Panc1 (cell line): ENCODE data around the gene WDR70.

Experiments used
- POLR2AphosphoS5 ChIP-seq: IDR thresholded peaks from 2 replicates; pipeline ENCODE4 v1.6.1; 2012; ENCODE audit warnings: mild to moderate bottlenecking, low read depth, low read length, moderate library complexity
- SIN3A ChIP-seq: IDR thresholded peaks from 2 replicates; pipeline ENCODE4 v1.6.1; 2012; ENCODE audit warnings: low read depth, mild to moderate bottlenecking, low read length, moderate library complexity, borderline replicate concordance; ENCODE audit not compliant: insufficient read depth
- TCF7L2 ChIP-seq: IDR thresholded peaks from 2 replicates; pipeline ENCODE4 v1.6.1; 2011; ENCODE audit warnings: mild to moderate bottlenecking, low read depth, low read length, inconsistent platforms
- TF ChIP-seq, protein P1 (sequence below): fragments of 450-650 bp; IDR thresholded peaks from 2 replicates; pipeline ENCODE4 v1.5.1; 2017; ENCODE audit warnings: mild to moderate bottlenecking
- TF ChIP-seq, protein P2 (sequence below), 2 experiments: IDR thresholded peaks; 2 replicates each; pipeline ENCODE4 v1.6.1; 2011 to 2012; ENCODE audit warnings: low read depth in 2 of 2, control low read depth in 1 of 2, low read length in 1 of 2, mild to moderate bottlenecking in 1 of 2, moderate library complexity in 1 of 2; ENCODE audit not compliant: insufficient read depth in 1 of 2

DNA sequence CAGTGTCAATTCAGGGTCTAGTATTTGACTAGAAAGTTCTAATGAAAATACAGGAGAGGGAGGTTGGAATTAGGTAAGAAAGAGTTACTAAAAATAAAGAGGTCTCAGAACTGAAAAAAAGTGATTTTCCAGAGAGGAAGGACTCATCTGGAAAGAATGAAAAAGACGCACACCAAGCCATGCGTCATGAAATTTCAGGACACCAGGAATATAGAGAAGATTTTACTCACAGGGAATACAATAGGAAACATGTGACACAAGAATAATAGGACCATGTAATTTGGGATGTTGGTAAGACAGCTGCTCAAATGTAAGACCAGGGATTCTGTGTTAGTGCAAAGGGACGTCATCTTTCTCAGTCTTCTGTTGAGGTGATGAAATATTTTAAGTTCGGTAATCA, 236.1 kb downstream of the WDR70 start:
- TF ChIP-seq, protein P1, sequence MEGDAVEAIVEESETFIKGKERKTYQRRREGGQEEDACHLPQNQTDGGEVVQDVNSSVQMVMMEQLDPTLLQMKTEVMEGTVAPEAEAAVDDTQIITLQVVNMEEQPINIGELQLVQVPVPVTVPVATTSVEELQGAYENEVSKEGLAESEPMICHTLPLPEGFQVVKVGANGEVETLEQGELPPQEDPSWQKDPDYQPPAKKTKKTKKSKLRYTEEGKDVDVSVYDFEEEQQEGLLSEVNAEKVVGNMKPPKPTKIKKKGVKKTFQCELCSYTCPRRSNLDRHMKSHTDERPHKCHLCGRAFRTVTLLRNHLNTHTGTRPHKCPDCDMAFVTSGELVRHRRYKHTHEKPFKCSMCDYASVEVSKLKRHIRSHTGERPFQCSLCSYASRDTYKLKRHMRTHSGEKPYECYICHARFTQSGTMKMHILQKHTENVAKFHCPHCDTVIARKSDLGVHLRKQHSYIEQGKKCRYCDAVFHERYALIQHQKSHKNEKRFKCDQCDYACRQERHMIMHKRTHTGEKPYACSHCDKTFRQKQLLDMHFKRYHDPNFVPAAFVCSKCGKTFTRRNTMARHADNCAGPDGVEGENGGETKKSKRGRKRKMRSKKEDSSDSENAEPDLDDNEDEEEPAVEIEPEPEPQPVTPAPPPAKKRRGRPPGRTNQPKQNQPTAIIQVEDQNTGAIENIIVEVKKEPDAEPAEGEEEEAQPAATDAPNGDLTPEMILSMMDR, result no peak
- no peak for TF ChIP-seq POLR2AphosphoS5
- TF ChIP-seq TCF7L2, result no peak
- no peak for TF ChIP-seq SIN3A
- TF ChIP-seq, protein P2, sequence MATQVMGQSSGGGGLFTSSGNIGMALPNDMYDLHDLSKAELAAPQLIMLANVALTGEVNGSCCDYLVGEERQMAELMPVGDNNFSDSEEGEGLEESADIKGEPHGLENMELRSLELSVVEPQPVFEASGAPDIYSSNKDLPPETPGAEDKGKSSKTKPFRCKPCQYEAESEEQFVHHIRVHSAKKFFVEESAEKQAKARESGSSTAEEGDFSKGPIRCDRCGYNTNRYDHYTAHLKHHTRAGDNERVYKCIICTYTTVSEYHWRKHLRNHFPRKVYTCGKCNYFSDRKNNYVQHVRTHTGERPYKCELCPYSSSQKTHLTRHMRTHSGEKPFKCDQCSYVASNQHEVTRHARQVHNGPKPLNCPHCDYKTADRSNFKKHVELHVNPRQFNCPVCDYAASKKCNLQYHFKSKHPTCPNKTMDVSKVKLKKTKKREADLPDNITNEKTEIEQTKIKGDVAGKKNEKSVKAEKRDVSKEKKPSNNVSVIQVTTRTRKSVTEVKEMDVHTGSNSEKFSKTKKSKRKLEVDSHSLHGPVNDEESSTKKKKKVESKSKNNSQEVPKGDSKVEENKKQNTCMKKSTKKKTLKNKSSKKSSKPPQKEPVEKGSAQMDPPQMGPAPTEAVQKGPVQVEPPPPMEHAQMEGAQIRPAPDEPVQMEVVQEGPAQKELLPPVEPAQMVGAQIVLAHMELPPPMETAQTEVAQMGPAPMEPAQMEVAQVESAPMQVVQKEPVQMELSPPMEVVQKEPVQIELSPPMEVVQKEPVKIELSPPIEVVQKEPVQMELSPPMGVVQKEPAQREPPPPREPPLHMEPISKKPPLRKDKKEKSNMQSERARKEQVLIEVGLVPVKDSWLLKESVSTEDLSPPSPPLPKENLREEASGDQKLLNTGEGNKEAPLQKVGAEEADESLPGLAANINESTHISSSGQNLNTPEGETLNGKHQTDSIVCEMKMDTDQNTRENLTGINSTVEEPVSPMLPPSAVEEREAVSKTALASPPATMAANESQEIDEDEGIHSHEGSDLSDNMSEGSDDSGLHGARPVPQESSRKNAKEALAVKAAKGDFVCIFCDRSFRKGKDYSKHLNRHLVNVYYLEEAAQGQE (IDR thresholded peaks at IDR 0.05; ENCODE audit: insufficient read depth in 1 of 2, low read depth in 2 of 2, low read length in 1 of 2), result no peak
